ENCODE results near the gene SPINK8. TPM values are rescaled to one million over a fixed set of nuclear protein-coding genes. Genes with fewer than 3 reads are reported as not detected.
"Not testable (repeated sequence)": the region's sequence is repeated elsewhere in the genome, so short reads cannot be mapped to it uniquely, and the experiment has no call there.

Gene SPINK8
- total RNA-seq, 2 donors from 2014 or later = not detected

- intact Hi-C loops (cut with DNase I); ATAC-seq; DNase-seq: not testable (repeated sequence)
Observed at GRCh38 chr3:48335286-48335685, 1.8 kb upstream of the SPINK8 start.

GRCh38 chr3:48334605-48335004 is 1.1 kb upstream of the SPINK8 start:
- ATAC-seq (no peak), DNase-seq (no peak)
- intact Hi-C loops (cut with DNase I) = no loop called here

GRCh38 chr3:48331706-48332435 is 1.6 kb downstream of the SPINK8 start:
- intact Hi-C loops (cut with DNase I); DNase-seq; ATAC-seq: not testable (repeated sequence)

DNA sequence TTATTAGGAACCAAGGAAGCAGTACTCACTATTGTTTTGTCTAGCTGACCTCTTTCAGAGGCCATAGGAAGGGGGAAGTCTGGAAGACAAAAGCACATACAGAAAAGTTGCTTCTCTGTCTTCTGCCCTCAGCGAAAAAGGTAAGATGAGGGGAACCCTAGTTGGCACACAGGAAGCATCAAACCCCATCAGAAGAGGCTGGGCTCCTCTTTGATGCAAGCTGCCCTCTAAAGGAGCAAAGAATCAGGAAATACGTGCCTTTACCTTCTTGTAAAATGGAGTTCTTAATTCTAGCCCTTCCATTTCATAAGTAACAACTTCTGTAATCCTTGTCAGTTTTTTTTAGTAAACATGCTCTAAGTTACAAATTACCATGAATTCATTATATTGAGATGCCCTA is 12.5 kb downstream of the SPINK8 start:
- no peak for DNase-seq
- intact Hi-C loops (cut with DNase I) = no loop called here
- no peak for ATAC-seq

DNA sequence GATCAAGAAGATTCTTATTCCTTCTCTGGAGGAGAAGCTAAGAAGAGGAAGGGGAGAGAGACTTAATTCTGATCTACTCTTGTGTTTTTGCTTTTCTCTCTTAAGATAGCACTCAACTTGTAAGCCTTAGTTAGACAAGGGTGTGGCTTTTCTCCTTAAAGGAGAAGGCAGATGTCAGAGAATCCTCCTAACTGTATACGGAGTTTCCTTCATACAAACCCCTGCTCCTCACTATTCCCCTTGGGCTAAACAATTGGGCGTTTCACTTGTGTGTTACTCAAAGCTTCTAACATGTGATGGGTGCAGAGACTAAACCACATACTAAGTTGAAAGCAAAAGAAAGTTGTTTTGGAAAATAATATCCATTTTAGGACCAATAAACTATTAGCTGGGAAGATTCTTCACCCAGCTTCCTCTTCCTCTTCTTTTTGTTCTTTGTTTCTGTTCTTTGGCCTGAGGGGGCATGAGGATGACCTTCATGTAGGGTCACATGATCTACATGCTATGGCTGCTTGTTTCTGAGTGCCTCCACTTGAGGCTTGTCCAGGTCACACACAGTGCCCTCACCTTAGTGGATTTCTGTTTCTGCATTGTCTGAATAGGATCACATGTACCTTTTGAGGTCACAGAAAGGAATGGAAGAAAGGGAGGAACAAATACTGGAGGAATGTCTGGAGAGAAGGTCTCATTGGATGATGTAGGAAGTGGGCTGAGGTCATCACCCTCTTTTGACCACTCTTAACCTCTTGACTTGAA is 14.6 kb downstream of the SPINK8 start:
- intact Hi-C loops (cut with DNase I) = no loop called here
- ATAC-seq (no peak), DNase-seq (no peak)

GRCh38 chr3:48314542-48314941 is 18.9 kb downstream of the SPINK8 start:
- intact Hi-C loops (cut with DNase I) = no loop called here
- DNase-seq (no peak), ATAC-seq (no peak)

- ATAC-seq = no peak
- no peak for DNase-seq
- intact Hi-C loops (cut with DNase I) = no loop called here
Observed at GRCh38 chr3:48306860-48307530, 26.5 kb downstream of the SPINK8 start.

- intact Hi-C loops (cut with DNase I) = no loop called here
- ATAC-seq (no peak), DNase-seq (no peak)
Observed at GRCh38 chr3:48306290-48306689, 27.2 kb downstream of the SPINK8 start.

DNA sequence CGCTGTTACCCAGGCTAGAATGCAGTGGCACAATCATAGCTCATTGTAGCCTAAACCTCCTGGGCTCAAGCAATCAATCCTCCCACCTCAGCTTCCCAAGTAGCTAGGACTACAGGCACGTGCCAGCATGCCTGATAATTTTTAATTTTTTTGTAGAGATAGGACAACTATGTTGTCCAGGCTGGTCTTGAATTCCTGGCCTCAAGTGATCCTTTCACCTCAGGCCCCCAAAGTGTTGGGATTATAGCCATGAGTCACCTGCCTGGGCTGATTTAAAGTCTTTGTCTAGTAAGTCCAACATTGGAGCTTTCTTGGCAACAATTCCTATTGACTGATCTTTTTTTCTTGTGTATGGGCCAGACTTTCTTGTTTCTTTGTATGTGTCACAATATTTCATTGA is 28.1 kb downstream of the SPINK8 start:
- ATAC-seq (no peak), DNase-seq (no peak)
- intact Hi-C loops (cut with DNase I) = no loop called here

- ATAC-seq (no peak), DNase-seq (no peak)
- intact Hi-C loops (cut with DNase I) = no loop called here
Observed at GRCh38 chr3:48303021-48303420, 30.4 kb downstream of the SPINK8 start.

DNA sequence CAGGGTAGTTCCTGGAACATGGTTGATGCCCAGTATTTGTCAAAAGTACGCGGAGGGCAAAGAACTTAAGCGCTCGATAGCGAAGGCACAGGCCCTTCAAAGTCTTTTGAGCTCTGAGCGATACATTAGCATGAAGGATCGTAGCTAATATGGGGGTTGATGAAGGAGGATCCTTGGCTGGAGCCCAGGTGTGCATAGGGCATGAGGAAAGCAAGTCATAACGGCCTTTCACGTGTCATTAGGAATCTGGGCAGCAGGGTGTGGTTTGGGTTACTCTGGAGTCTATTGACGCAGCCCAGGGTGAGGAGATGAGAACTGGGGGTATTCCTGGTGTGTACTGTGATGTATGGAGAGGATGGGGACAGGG is 31.7 kb downstream of the SPINK8 start:
- peak; percentile 4 to 39 for ATAC-seq
- DNase-seq = peak; percentile 27
- intact Hi-C loops (cut with DNase I) = no loop called here

DNA sequence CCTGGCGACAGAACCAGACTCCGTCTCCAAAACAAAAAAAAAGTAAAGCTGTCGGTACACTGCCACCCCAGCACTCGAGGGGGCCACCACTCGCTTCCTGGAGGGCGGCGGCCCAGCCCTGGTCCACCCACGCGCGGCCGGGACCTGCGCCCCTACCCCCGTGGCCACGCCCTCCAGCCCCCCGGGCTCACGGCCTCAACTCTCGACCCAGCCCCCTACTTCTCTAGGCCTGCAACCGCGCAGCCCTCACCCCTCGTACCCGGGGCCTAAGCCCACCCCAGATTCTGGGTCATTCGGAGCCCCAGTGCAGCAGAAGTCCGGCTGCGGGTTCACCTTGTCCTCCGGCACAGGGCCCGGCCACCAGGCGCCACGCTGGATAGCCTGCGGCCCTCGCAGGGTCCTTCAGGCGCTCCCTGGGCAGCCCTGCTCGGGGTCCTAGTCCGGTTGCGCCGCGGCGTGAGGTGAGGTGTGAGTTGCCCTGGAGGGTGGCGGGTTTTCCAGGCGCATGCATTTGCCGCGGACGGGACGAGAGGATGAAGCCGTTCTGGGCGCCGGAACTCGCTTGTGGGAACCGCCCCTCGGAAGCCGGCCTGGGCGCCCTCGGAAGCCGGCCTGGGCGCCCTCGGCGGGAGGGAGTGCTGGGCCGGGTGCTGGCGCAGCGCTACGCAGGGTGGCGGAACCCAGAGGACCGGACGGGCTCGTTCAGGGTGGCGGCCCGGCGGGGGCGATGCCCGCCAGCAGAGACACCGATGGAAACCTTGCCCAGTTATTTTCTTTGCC is 32.3 kb downstream of the SPINK8 start, which contains the start of gene NME6:
Gene NME6 (minus strand): TSS at position 348 of the 780 bp plus-strand sequence.
- ATAC-seq = peak; percentile 97 to 98
- peak; percentile 94 for DNase-seq
- intact Hi-C loops (cut with DNase I) = no loop called here

DNA sequence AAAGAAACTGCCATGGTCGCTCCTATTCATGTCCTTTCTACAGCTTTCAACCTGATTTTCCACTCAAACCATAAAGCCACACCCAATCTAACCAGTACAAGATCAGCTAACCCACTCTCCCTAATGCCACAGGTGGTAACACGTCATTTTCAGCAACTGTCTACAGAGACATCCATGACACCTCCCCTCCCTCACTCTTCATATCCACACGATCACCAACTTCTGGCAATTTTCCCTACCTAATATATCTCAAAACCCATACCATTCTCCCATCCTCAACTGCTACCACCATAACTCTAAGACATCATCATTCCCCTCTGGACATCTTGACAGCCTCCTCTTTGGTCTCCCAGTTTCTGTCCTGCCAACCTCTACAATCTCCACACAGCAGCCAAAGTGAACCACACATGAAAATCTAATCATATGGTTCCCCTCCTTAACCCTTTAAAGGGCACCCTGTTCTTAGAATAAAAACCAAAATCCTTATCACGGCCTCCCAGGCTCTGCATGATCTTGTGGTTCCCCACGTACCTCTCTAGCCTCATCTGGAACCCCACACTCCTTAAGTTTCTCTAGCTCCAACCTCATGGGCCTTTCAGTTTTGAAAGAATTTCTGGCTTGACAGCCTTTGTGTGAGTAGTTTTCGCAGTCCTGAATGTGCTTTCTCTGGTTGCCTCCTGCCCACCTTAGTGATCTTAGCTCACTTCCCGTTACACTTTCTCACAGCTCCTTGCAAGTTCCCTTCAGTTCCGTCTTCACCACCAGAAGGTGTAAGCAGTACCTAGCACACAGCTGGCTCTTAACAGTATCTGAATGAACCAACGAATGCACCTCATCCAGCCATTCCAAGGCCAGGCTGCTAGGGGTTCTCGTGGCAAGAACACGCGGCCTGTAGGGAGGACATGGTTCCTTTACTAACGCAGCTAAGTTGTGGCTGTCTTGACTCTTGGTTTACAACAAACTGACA is 33.4 kb downstream of the SPINK8 start:
- no peak for ATAC-seq
- intact Hi-C loops (cut with DNase I) = no loop called here
- no peak for DNase-seq

DNA sequence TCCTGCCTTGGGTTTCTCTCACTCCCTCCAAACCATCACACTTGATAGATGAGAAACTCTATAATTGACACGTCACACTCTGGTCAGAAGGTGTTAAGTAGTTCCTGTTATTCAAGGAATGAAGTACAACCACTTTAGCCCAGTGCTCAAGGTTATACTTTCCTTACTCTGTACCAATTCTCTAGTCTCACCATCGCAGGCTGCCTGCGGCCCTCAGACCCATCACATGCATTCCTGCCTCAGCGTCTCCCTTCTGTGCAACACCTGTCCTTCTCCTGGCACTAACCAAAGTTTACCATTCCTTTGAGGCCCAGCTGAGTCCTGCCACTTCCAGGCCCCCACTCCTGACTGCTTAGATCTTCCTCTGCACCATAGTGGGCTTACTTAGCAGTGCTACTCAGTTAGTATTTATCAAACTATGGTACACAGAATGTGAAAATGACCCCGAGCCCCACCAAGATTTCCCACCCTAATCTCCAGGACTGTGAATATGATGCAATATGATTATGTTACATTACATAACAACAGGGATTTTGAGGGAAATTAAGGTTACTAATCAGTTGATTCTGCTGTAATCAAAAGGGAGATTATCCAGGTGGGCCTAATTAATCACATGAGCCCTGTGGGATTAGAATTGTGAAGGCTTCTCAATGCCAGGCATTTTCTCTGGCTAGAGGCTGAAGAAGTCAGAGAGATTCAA is 36.2 kb downstream of the SPINK8 start:
- DNase-seq = no peak
- intact Hi-C loops (cut with DNase I) = no loop called here
- ATAC-seq = no peak

DNA sequence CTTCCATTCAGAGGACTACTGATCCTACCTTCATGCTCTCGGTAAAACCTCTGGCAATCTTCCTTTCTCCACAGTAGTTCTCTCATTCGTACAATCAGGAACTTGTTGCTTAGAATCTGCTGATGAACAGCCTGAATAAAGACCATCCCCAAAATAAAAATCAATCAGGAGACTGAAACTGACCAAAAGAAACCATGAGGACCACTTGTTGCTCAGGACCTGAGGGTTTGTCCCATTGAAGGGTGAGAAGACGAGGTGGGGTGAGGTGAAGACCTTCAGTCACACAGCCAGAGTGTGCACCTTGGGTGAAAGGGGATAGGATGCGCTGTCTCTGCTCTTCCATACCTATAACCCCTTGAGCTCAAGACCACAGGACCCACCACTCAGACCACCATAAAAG is 36.8 kb downstream of the SPINK8 start:
- DNase-seq = no peak
- intact Hi-C loops (cut with DNase I) = no loop called here
- no peak for ATAC-seq

DNA sequence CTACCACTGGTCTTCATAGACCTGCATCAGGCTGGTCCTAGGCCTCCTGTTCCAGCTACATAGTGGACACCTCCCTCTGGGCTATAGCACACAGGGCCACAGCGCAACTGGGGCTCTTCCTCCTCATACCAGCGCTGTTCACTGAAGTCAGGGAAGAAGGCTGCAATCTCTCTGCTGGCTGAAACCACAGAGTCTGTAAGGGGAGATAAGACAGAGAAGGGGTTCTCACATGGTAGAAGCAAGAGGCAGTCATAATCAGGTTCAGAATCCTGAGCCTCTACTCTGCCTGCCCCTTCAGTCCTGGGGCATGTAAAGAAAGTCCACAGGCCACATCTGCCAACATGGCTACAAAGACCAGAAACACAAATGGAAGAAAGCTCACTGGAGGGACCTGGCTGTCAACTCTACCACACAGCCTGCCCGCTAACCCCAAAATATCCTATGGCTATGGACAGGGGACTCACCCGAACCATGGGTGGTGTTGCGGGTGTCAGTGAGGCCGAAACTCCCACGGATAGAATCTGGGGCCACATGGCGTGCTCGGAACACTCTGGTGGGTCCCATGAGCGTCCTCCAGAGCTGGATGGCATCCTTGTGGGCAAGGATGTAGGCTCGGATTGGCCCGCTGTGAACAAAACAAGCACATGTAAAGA is 38.7 kb downstream of the SPINK8 start:
- ATAC-seq (no peak), DNase-seq (no peak)
- intact Hi-C loops (cut with DNase I) = no loop called here

DNA sequence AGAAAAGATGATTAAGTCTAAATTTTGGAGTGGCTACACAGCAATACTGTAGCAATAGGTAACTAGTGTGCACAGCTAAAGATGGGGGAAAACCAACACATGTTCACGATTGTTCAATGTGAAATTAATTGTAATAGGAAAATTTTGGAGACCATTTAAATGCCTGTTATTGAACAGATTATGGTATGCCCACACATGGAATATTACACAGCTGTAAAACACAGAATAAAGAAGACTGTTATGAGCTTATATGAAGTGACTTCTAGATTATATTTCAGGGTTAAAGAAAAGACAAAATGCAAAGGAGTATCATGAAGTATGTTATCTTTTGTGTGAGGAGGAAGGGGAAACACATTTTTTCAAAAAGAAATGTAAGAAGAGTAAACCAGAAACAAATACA is 43.8 kb downstream of the SPINK8 start:
- ATAC-seq = no peak
- no peak for DNase-seq
- intact Hi-C loops (cut with DNase I) = no loop called here
